A549 (cell line): ENCODE measurements around the gene FAM13A.

Experiments
- HOXA7 ChIP-seq: fragments of 250-450 bp; sonication (Bioruptor Pico); IDR thresholded peaks from 2 replicates; pipeline ENCODE4 v1.5.0; 2020; ENCODE audit warnings: mild to moderate bottlenecking, moderate library complexity
- MYC ChIP-seq: IDR thresholded peaks from 2 replicates; pipeline ENCODE4 v1.6.1; 2012; ENCODE audit warnings: mild to moderate bottlenecking, inconsistent platforms, low read length, improper control_type of control experiment, borderline replicate concordance
- RAD21 ChIP-seq, 2 experiments: fragments of >200 bp in 1 of 2; sonication (Bioruptor Twin) in 1 of 2; formaldehyde crosslinking in 1 of 2; IDR thresholded peaks in 1 of 2; conservative IDR thresholded peaks in 1 of 2; 2 replicates in 1 of 2; 3 replicates in 1 of 2; pipeline ENCODE4 v1.6.1; 2012 to 2018; ENCODE audit warnings: inconsistent platforms in 1 of 2
- RFX5 ChIP-seq: fragments of 450-650 bp; IDR thresholded peaks from 2 replicates; pipeline ENCODE4 v1.7.1; 2014; ENCODE audit warnings: antibody characterized with exemption, mild to moderate bottlenecking, moderate library complexity
- SMC3 ChIP-seq: fragments of >200 bp; sonication (Bioruptor Twin); formaldehyde crosslinking; IDR thresholded peaks from 3 replicates; pipeline ENCODE4 v1.6.1; 2018; ENCODE audit warnings: inconsistent platforms
- ZC3H11A ChIP-seq: fragments of 450-650 bp; IDR thresholded peaks from 2 replicates; pipeline ENCODE4 v1.6.1; 2014; ENCODE audit warnings: antibody characterized with exemption, mild to moderate bottlenecking
- ZNF302 ChIP-seq: fragments of 250-450 bp; sonication (Bioruptor Pico); IDR thresholded peaks from 2 replicates; pipeline ENCODE4 v1.9.0; 2021; ENCODE audit warnings: inconsistent platforms, mild to moderate bottlenecking, moderate library complexity
- TF ChIP-seq, protein P1 (sequence below): IDR thresholded peaks from 2 replicates; pipeline ENCODE4 v1.6.1; 2012
- TF ChIP-seq, protein P2 (sequence below): fragments of >200 bp; sonication (Bioruptor Twin); formaldehyde crosslinking; IDR thresholded peaks from 3 replicates; pipeline ENCODE4 v1.5.1; 2016

DNA sequence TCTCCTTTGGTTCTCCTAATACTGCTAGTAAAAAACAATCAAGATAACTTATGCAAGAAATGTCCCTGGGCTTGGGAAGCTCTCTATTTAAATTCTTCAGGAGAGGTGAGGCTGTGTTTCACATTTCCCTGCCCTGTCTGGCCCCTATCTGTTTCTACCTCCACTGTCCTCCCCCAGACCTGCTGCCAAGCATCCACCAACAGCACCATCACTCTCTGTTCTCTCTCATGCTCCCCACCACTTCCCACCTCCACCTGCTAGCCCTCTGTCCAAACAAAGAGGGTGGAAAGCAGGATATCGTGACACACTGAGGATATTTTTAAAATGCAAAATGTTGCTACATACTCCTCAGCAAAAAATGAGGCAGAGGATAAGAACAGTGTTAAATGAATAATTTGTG, 271.0 kb downstream of the FAM13A start:
- TF ChIP-seq, protein P1, sequence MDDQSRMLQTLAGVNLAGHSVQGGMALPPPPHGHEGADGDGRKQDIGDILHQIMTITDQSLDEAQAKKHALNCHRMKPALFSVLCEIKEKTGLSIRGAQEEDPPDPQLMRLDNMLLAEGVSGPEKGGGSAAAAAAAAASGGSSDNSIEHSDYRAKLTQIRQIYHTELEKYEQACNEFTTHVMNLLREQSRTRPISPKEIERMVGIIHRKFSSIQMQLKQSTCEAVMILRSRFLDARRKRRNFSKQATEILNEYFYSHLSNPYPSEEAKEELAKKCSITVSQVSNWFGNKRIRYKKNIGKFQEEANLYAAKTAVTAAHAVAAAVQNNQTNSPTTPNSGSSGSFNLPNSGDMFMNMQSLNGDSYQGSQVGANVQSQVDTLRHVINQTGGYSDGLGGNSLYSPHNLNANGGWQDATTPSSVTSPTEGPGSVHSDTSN, result no peak
- TF ChIP-seq, protein P2, sequence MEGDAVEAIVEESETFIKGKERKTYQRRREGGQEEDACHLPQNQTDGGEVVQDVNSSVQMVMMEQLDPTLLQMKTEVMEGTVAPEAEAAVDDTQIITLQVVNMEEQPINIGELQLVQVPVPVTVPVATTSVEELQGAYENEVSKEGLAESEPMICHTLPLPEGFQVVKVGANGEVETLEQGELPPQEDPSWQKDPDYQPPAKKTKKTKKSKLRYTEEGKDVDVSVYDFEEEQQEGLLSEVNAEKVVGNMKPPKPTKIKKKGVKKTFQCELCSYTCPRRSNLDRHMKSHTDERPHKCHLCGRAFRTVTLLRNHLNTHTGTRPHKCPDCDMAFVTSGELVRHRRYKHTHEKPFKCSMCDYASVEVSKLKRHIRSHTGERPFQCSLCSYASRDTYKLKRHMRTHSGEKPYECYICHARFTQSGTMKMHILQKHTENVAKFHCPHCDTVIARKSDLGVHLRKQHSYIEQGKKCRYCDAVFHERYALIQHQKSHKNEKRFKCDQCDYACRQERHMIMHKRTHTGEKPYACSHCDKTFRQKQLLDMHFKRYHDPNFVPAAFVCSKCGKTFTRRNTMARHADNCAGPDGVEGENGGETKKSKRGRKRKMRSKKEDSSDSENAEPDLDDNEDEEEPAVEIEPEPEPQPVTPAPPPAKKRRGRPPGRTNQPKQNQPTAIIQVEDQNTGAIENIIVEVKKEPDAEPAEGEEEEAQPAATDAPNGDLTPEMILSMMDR, result no peak
- no peak for TF ChIP-seq ZNF302 (CRISPR knock-in tag)
- TF ChIP-seq RFX5, result no peak
- no peak for TF ChIP-seq HOXA7
- no peak for TF ChIP-seq ZC3H11A
- TF ChIP-seq RAD21 (conservative IDR thresholded peaks at IDR 0.05 in 1 of 2, IDR thresholded peaks at IDR 0.05 in 1 of 2), result no peak
- TF ChIP-seq SMC3, result no peak
- no peak for TF ChIP-seq MYC
